Neural progenitor cell (in vitro differentiated cells): ENCODE measurements around the gene PLAAT1.

Experiments
- EZH2 ChIP-seq: fragments of 200-600 bp; sonication (generic); IDR thresholded peaks from 2 replicates; pipeline ENCODE4 v1.6.1; 2017; ENCODE audit warnings: antibody characterized with exemption, mild to moderate bottlenecking, moderate library complexity
- TF ChIP-seq, protein P1 (sequence below): fragments of 200-600 bp; sonication (generic); IDR thresholded peaks from 2 replicates; pipeline ENCODE4 v1.5.1; 2017; ENCODE audit warnings: antibody characterized with exemption, mild to moderate bottlenecking

DNA sequence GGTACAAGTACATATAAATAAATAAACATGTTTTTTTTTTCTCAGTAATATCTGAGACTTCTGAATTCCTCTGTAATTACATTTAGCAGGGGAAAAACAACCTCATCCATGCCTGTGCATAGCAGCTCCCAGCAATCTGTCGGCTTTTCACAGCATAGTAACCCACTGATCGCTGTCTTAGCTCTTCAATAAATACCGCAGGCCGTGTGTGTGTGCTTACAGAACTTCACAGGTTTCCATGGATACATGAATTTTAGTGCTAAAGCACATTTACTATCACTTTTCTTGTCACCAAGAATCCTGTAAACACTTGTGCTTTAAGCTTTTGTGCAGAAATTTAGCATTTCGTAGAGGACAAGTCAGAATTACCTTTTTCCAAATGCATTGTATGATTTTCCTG, 4.0 kb upstream of the PLAAT1 start:
- TF ChIP-seq, protein P1, sequence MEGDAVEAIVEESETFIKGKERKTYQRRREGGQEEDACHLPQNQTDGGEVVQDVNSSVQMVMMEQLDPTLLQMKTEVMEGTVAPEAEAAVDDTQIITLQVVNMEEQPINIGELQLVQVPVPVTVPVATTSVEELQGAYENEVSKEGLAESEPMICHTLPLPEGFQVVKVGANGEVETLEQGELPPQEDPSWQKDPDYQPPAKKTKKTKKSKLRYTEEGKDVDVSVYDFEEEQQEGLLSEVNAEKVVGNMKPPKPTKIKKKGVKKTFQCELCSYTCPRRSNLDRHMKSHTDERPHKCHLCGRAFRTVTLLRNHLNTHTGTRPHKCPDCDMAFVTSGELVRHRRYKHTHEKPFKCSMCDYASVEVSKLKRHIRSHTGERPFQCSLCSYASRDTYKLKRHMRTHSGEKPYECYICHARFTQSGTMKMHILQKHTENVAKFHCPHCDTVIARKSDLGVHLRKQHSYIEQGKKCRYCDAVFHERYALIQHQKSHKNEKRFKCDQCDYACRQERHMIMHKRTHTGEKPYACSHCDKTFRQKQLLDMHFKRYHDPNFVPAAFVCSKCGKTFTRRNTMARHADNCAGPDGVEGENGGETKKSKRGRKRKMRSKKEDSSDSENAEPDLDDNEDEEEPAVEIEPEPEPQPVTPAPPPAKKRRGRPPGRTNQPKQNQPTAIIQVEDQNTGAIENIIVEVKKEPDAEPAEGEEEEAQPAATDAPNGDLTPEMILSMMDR, result no peak
- TF ChIP-seq EZH2, result no peak
